ENCODE measurements around the gene ZFY.

ZFY gene

GRCh38 chrY:3023606-3024005 is 88.4 kb downstream of the ZFY start:
- H3K4me3 Mint-ChIP-seq: no peak overlapping the region
- H3K9me3 Mint-ChIP-seq: peaks cover 8% of the 10 kb centered on the region

GRCh38 chrY:3025357-3025756 is 90.2 kb downstream of the ZFY start:
- Mint-ChIP-seq H3K4me3 (no peak overlapping the region), H3K4me1 (peaks cover 73% of the 10 kb centered on the region)

More at GRCh38 chrY:3023606-3024005, 88.4 kb downstream of the ZFY start:
- no peak for DNase-seq (ENCODE audit: low spot score in 2 of 2)
- H3K36me3 Mint-ChIP-seq (ENCODE audit: insufficient read depth): no peaks in the 10 kb centered on the region
- H3K4me1 Mint-ChIP-seq: peaks cover 70% of the 10 kb centered on the region
- peak overlapping the region; percentile 70 for H3K27ac Mint-ChIP-seq (ENCODE audit: low read depth)
- no peak for ATAC-seq (replicated peaks; ENCODE audit: extremely low read depth, poor library complexity, severe bottlenecking)
- no peaks in the 10 kb centered on the region for H3K27me3 Mint-ChIP-seq

More at GRCh38 chrY:3025357-3025756, 90.2 kb downstream of the ZFY start:
- no peak for ATAC-seq (replicated peaks; ENCODE audit: extremely low read depth, poor library complexity, severe bottlenecking)
- H3K36me3 Mint-ChIP-seq (ENCODE audit: insufficient read depth): no peaks in the 10 kb centered on the region
- peaks cover 8% of the 10 kb centered on the region for H3K9me3 Mint-ChIP-seq
- no peak for DNase-seq (ENCODE audit: low spot score in 2 of 2)
- H3K27me3 Mint-ChIP-seq: no peaks in the 10 kb centered on the region
- H3K27ac Mint-ChIP-seq (ENCODE audit: low read depth): peak overlapping the region; percentile 67

Data from central memory CD8-positive, alpha-beta T cell (primary cell).